Prostate gland (tissue), 2 donors: ENCODE measurements around the gene SOAT2. TPM values are rescaled to one million over a fixed set of nuclear protein-coding genes. Genes with fewer than 3 reads are reported as not detected.

Experiments
- DNase-seq: peaks from one replicate; pipeline ENCODE4 v3.0.0-alpha.2; 2019; ENCODE audit warnings: low spot score
- H3K27ac ChIP-seq, 2 donors: fragments of 200-600 bp; sonication (generic); 2 replicates each; pipeline ENCODE4 v1.5.1; 2017 to 2019
- H3K27me3 ChIP-seq: fragments of 200-600 bp; sonication (generic); replicated peaks from 2 replicates; pipeline ENCODE4 v1.5.1; 2019; ENCODE audit not compliant: insufficient read depth
- H3K36me3 ChIP-seq, 2 donors: fragments of 200-600 bp; sonication (generic); 1 replicate in 1 of 2; 2 replicates in 1 of 2; pipeline versions ENCODE4 v1.5.1 to v1.8.1; 2017 to 2019
- H3K4me1 ChIP-seq: fragments of 200-600 bp; sonication (generic); replicated peaks from 2 replicates; pipeline ENCODE4 v1.5.1; 2019
- H3K4me3 ChIP-seq, 2 donors: fragments of 200-600 bp; sonication (generic); 2 replicates each; pipeline ENCODE4 v1.5.1; 2017 to 2019
- H3K9me3 ChIP-seq: fragments of 200-600 bp; sonication (generic); 2 replicates; pipeline ENCODE4 v1.5.1; 2017
- POLR2A ChIP-seq: fragments of 450-650 bp; IDR thresholded peaks from one replicate; pipeline ENCODE4 v1.6.1; 2016; ENCODE audit warnings: antibody characterized with exemption, mild to moderate bottlenecking
- POLR2AphosphoS5 ChIP-seq: sonication (generic); formaldehyde crosslinking; IDR thresholded peaks from one replicate; pipeline ENCODE4 v1.6.1; 2017; ENCODE audit warnings: antibody characterized with exemption
- WGBS: methylation state at CpG from one replicate; pipeline ENCODE4 v1.1.5; 2018; 5-methylcytosine and 5-hydroxymethylcytosine counted together
- intact Hi-C: fragments of 100-400 bp; cut with DNase I; formaldehyde crosslinking; loops from one replicate; pipeline ENCODE4 v1.14.2; 2022
- total RNA-seq, 2 donors: library from RNA; depleted of rRNA; stranded (reverse); fragments of >200 nt; gene quantifications; one replicate each; pipeline ENCODE4 v1.1.0, GENCODE V29; 2016
- TF ChIP-seq, protein P1 (sequence below), 4 experiments: fragments of 200-600 bp in 2 of 4; fragments of 450-650 bp in 2 of 4; sonication (generic) in 2 of 4; IDR thresholded peaks; 1 replicate in 3 of 4; 2 replicates in 1 of 4; pipeline ENCODE4 v1.5.1; 2016 to 2019; ENCODE audit warnings: antibody characterized with exemption in 4 of 4, mild to moderate bottlenecking in 2 of 4, moderate library complexity in 2 of 4

Gene SOAT2, protein sequence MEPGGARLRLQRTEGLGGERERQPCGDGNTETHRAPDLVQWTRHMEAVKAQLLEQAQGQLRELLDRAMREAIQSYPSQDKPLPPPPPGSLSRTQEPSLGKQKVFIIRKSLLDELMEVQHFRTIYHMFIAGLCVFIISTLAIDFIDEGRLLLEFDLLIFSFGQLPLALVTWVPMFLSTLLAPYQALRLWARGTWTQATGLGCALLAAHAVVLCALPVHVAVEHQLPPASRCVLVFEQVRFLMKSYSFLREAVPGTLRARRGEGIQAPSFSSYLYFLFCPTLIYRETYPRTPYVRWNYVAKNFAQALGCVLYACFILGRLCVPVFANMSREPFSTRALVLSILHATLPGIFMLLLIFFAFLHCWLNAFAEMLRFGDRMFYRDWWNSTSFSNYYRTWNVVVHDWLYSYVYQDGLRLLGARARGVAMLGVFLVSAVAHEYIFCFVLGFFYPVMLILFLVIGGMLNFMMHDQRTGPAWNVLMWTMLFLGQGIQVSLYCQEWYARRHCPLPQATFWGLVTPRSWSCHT
- under 1 TPM; 0.14 to 0.28 TPM for total RNA-seq

DNA sequence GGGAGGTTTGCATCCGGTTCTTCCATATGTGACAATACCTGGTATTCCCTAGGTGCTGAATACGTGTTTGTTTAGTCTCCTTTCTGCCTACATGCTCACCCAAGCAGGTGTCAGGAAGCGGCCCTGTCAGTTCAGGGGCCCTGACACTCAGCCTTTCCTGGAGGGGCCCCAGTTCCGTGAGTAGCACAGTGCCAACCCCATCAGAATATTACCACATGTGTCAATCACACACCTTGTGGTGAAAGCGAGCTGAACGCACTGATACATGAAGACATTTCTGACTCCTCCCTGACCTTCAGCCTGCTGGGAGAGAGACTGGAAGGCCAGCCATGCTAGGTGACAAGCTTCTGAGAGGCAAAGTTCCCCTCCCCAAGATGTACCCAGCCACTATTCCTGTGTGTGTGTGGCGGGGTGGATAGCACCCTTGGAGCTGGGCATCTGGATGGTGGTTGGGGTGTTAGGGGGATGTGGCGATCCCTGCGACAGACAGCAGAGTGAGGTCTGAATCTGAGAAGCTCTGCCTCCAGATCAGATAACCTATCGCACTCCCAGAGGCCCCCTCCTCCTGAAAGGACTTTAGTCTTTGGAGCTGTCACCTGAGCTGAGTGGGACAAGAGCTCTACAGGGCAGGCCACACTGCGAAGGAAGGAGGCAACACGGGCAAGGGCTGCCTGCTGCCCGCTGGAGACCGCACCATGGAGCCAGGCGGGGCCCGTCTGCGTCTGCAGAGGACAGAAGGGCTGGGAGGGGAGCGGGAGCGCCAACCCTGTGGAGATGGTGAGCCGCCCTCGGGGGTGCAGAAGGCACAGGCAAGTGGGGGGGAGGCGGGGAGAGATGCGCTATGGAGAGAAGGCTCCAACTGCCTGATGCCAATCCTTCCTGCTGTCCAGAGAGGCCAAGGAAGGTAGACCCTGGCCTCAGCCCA is at the start of gene SOAT2:
TSS of gene SOAT2 (plus strand) at position 604 of the 925 bp plus-strand sequence. CDS start at position 696, 92 bp downstream.
- no peak for DNase-seq
- Histone ChIP-seq H3K27ac (no peak within 1 kb of the TSS), H3K4me3 (no peak within 1 kb of the TSS), H3K36me3 (no peaks in the 10 kb centered on the region), H3K27me3 (no peaks in the 10 kb centered on the region), H3K4me1 (peaks cover 5% of the 10 kb centered on the region), H3K9me3 (no peaks in the 10 kb centered on the region)
- intact Hi-C loops = no loop called here
- 75% methylated on average over 23 of the region's 23 CpGs for WGBS
- TF ChIP-seq POLR2AphosphoS5 (no peak), POLR2A (no peak)
- TF ChIP-seq, protein P1, sequence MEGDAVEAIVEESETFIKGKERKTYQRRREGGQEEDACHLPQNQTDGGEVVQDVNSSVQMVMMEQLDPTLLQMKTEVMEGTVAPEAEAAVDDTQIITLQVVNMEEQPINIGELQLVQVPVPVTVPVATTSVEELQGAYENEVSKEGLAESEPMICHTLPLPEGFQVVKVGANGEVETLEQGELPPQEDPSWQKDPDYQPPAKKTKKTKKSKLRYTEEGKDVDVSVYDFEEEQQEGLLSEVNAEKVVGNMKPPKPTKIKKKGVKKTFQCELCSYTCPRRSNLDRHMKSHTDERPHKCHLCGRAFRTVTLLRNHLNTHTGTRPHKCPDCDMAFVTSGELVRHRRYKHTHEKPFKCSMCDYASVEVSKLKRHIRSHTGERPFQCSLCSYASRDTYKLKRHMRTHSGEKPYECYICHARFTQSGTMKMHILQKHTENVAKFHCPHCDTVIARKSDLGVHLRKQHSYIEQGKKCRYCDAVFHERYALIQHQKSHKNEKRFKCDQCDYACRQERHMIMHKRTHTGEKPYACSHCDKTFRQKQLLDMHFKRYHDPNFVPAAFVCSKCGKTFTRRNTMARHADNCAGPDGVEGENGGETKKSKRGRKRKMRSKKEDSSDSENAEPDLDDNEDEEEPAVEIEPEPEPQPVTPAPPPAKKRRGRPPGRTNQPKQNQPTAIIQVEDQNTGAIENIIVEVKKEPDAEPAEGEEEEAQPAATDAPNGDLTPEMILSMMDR (IDR thresholded peaks at IDR 0.05) = no peak

DNA sequence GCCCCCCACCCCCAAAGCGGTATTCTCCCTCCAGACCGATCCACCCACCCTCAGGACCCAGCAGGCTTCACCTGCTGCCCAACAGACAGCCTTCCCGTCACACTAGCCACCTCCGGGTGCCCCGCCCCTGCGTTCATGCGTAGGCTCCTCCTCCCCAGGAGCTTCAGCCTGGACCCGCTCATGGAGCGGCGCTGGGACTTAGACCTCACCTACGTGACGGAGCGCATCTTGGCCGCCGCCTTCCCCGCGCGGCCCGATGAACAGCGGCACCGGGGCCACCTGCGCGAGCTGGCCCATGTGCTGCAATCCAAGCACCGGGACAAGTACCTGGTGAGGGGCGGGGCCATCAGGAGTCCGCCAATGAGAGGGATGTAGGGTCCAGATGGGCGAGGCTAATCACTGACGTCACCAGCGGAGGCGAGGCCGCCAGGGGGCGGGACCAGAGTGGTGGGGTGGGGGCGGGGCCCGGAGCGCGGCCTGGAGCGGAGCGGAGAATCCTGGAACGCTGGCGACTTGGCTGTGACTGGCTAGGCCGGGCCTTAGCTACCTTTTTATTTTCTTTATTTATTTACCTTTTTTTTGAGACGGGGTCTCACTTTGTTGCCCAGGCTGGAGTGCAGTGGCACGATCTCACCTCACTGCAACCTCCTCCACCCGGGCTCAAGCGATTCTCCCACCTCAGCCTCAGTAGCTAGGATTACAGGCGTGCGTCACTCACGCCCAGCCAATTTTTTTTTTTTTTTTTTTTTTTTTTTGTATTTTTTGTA is 49.0 kb upstream of the SOAT2 start:
- no peaks in the 10 kb centered on the region for H3K27me3 ChIP-seq
- peaks cover 37% of the 10 kb centered on the region for H3K4me1 ChIP-seq
- TF ChIP-seq POLR2A (peak; percentile 96), POLR2AphosphoS5 (peak; percentile 96)
- TF ChIP-seq, protein P1 (IDR thresholded peaks at IDR 0.05) = peak in 2 of 4 experiments; percentile 9 to 55
- WGBS = 6% methylated on average over 40 of the region's 48 CpGs
- intact Hi-C loops = loop anchor here (10.0 kb wide), 1 partner anchor 451 kb away; the partner anchor contains the start of genes NPFF and TARBP2
- peak overlapping the region; percentile 33 to 52 for H3K4me3 ChIP-seq
- peak overlapping the region; percentile 99 for H3K27ac ChIP-seq
- H3K36me3 ChIP-seq = no peaks in the 10 kb centered on the region
- no peaks in the 10 kb centered on the region for H3K9me3 ChIP-seq
- peak; percentile 98 for DNase-seq

DNA sequence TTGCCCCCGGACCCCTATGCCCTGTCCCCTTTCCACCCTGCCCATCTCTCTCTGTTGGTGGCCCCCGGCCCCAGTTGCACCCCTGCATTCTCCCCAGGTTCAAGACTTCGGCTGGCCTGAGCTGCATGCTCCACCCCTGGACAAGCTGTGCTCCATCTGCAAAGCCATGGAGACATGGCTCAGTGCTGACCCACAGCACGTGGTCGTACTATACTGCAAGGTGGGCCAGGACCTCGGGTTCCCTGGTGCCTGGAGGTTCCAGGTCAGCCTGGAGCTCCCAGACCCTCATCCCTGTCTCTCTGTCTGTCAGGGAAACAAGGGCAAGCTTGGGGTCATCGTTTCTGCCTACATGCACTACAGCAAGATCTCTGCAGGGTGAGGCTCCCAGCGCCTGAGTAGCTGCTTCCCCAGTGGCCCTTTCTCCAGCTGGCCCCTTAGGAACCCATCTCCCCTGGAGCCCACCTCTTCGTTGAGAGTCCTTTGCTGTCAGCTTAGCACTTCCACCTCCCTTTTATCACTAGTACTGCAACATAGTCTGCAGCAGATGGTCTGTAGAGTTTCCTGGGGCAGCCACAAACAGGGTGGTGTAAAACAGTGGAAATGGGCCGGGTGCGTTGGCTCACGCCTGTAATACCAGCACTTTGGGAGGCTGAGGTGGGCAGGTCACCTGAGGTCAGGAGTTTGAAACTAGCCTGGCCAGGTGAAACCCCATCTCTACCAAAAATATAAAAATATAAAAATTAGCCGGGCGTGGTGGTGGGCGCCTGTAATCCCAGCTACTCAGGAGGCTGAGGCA is 47.6 kb upstream of the SOAT2 start:
- no peak overlapping the region for H3K4me3 ChIP-seq
- WGBS = 87% methylated on average over 15 of the region's 15 CpGs
- peak overlapping the region in 1 of 2 donors; percentile 99 for H3K27ac ChIP-seq
- no peak for DNase-seq
- H3K9me3 ChIP-seq = no peaks in the 10 kb centered on the region
- H3K36me3 ChIP-seq = no peaks in the 10 kb centered on the region
- no peaks in the 10 kb centered on the region for H3K27me3 ChIP-seq
- peaks cover 34% of the 10 kb centered on the region for H3K4me1 ChIP-seq
- intact Hi-C loops = loop anchor here (10.0 kb wide), 1 partner anchor 449 kb away; the partner anchor contains the start of genes NPFF and TARBP2
- TF ChIP-seq, protein P1 (IDR thresholded peaks at IDR 0.05) = no peak
- TF ChIP-seq POLR2A (no peak), POLR2AphosphoS5 (no peak)

DNA sequence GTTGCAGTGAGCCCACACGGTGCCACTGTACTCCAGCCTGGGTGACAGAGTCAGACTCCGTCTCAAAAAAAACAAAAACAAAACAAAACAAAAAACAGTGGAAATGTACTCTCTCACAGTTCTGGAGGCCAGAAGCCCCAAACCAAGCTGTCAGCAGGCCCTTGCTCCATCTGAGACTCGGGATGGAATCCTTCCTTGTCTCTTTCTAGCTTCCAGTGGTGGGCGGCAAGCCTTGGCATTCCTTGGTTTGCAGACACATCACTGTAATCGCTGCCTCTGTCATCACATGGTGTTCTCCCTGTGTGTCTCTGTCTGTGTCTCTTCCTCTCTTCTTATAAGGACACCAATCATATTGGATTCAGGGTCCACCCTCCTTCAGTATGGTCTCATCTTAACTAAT is 47.0 kb upstream of the SOAT2 start:
- intact Hi-C loops = loop anchor here (10.0 kb wide), 1 partner anchor 449 kb away; the partner anchor contains the start of genes NPFF and TARBP2
- TF ChIP-seq, protein P1 (IDR thresholded peaks at IDR 0.05) = no peak
- no peak for TF ChIP-seq POLR2AphosphoS5
- no peak for TF ChIP-seq POLR2A
- H3K4me1 ChIP-seq = peaks cover 34% of the 10 kb centered on the region
- H3K4me3 ChIP-seq = no peak overlapping the region
- no peaks in the 10 kb centered on the region for H3K9me3 ChIP-seq
- DNase-seq = no peak
- no peak overlapping the region for H3K27ac ChIP-seq
- H3K36me3 ChIP-seq = no peaks in the 10 kb centered on the region
- no peaks in the 10 kb centered on the region for H3K27me3 ChIP-seq
- WGBS = 79% methylated on average over 5 of the region's 5 CpGs
